DMS79 (cell line): ENCODE measurements around the gene STOM.

Experiments
- DNase-seq: peaks from one replicate; lab custom pipeline; 2025; lab: John Stamatoyannopoulos, UW

Gene STOM

GRCh38 chr9:121371495-121372061, 1.5 kb upstream of the STOM start:
- DNase-seq, result no peak

DNA sequence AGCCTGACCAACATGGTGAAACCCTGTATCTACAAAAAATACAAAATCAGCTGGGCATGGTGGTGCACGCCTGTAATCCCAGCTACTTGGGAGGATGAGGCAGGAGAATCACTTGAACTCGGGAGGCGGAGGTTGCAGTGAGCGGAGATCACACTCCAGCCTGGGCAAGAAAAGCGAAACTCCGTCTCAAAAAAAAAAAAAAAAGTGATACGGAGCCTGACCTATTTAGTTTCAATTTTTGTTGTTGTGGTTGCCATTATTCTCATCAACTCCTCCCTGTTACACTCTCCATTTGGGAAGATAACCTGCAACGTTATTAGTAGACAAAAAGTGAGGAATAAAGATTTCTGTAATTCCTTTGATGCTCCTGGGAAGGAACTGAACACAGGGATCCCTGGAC, 1.3 kb downstream of the STOM start:
- no peak for DNase-seq

- DNase-seq, result no peak
Observed at GRCh38 chr9:121368138-121368522, 1.9 kb downstream of the STOM start.

DNA sequence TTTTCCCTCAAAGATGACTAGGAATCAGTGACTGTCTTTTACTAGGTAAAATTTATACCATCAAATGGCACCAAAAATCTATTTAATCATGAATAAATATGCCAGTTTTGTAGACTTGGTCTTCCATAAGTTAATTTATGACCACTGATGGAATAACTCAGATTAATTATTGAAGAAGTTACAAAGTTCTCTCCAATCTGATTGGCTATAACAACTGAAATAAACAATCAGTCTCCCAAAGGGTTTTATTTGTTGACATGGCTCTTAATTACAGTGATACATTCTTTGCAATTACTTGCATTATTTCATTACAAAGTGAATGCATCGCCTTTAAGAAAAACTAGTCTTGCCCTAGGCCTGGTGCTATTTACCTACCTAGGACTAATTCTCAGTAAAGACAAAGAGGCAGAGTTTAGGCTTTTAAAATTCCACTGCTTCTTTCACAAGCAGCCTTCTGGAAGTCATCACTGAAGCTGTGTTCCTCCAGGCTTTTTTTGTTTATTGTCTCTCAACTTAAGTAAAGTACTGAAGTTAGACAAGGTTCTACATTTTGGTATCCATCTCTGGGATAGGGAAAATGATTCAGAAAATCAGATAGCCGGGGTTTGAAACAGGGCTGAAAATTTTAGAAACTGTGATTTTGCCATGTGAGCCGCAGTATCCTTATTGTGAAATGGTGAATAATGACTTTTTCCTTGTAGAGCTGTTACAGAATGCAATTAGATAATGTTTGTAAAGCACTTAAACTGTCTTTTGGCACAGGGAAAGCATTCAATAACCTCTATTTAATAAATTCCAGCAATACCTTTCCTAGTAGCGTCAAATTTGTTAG, 2.5 kb downstream of the STOM start:
- no peak for DNase-seq

DNA sequence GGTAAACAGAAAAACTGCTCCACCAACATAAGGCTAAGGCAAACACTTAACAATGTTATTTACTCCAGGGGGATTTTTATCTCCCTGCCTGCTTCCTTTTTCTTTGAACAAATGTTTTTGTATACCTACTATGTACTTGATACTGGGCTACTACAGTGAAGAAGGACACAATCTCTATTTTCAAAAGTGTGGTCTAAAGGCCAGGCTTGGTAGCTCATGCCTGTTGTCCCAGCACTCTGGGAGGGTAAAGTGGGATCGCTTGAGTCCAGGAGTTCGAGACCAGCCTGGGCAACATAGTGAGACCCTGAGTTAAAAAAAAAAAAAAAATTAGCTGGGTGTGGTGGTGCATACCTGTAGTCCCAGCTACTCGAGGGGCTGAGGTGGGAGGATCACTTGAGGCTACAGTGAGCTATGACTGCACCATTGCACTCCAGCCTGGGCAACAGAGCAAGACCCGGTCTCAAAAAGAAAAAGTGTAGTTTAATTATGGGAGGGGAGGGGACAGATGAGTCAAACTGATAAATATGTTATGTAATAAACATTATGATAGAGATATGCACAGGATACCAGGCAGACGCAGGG, 3.3 kb downstream of the STOM start:
- DNase-seq, result no peak

DNA sequence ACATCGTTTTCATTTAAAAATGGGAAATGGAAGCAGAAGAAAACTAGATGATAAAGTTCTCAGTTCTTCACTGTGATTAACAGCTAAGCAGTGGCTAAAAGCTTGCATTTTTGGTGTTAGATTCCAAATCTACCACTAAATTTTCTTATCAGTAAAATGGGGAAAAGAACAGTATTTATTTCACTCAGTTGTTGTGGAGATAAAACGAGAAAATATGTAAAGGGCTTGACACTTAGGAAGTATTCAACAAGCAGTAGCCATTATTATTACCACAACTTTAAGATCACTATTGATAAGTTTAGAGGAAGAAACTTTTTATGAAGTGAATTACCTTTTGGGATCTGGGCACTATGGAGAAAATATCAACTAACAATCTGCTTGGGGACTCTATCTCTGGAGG, 4.5 kb downstream of the STOM start:
- DNase-seq, result no peak

- no peak for DNase-seq
Observed at GRCh38 chr9:121364886-121365285, 5.2 kb downstream of the STOM start.

DNA sequence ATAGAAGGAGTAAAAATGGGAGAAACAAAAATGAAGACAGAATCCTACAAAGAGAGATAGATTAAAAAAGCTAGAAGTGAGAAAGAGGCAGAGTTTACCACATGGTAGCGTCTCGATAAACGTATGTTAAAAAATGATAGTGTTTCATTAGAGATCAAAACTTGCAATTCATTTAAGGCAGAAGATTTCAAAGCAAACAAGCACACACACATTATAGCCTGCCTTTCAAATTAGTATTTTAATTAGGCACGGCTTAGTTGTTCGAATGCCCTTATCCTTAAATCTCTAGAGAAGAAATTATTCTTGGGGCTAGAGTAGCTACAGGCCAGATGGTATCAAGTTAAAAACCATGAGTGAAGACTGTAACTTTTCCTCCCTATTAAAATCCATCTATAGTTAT, 6.0 kb downstream of the STOM start:
- DNase-seq, result no peak

GRCh38 chr9:121363622-121363961, 6.5 kb downstream of the STOM start:
- no peak for DNase-seq

DNA sequence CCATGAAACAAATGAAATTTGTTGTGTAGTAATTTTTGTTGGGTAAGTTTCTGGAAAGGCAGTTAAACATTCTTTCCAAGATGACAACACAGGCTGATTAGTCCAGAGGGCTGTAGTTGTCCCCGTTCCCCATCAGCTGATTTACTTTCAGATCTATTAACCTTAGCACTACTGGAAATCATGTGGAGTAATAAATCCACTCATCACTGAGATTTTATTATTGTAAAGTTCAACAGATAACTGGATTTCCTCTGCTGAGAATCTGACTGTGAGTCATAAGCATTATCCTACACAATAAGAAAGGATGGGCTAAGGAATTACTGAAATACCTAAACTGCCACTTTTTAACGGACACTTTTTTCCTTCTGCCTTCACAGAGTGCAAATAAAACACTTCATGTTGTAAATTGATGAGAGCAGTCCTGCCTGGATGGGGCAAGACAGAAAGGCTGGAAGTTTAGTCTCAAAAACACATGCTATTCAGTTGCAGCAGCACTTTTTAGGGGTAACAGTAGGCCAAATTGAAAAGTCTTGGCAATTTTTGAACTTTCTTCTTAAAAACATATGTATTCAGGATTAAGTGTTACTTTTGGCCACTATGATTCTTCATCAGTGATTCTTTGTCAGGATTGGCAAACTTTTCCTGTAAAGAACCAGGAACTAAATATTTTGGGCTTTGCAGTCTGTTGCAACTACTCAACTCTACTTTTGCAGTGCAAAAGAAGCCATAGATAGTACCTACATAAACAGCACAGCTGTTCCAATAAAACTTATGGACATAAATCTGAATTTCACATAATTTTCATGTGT, 7.0 kb downstream of the STOM start:
- no peak for DNase-seq

- DNase-seq, result no peak
Observed at GRCh38 chr9:121360601-121361374, 9.3 kb downstream of the STOM start.

DNA sequence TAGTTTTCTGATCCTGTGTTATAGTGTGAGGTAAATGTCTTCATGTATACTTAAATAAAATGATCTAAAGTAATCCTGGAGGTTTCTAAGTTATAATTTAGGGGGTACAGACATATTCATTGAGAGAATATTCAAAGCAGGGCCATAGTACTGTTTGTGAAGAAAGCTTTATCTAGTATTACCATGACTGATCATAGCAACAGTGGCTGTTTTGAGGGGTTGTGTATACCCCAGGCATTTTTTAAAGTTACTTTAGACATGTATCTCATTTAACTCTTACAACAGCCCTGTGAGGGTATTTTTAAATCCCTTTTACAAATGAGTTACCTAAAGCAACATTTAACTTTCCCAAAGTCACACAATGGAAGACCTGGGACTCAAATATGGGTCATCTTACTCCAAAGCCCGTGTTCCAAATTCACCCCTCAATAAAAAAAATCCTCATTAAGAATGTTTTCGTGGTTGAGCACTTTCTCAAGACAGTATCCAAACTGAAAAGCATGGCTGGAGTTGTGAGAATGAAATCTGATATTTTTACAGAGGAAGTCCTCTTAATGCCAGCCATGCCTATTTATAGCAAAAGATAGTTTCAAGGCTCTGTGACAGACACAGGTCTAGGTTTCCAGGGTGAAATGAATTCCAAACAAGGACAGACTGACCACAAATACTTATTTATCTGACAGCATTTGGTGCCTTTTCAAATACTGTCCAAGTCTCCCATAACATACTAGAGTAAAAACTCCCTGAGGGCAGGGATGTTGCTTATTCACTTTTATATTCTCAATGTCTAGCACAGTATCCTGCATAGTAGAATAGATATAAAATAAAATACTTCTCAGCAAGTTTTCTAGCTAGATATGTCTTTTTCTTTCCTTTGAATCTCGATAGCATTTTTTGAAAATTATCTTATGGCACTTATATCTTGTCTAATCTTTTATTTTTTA, 10.4 kb downstream of the STOM start:
- no peak for DNase-seq

- no peak for DNase-seq
Observed at GRCh38 chr9:121358751-121359150, 11.3 kb downstream of the STOM start.

DNA sequence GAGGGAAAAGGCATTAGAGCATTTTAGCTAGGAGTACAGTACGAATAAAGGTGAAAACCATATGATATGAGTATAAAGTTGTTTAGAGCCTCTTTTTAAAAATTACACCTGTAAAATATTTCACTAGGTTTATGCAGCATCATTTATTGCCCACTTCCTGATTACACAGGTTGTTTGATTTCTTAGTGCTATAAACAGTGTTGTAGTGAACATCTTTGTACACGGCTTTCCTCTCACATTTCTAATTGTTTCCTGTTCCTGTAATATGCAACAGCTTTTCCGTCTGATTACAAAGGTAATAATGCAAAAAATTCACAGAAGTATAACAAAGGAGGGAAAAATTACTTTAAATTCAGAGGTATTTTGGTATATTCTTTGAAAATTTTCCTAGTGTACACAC, 13.0 kb downstream of the STOM start:
- no peak for DNase-seq

- no peak for DNase-seq
Observed at GRCh38 chr9:121354762-121355161, 15.3 kb downstream of the STOM start.

- DNase-seq, result no peak
Observed at GRCh38 chr9:121354141-121354540, 15.9 kb downstream of the STOM start.

DNA sequence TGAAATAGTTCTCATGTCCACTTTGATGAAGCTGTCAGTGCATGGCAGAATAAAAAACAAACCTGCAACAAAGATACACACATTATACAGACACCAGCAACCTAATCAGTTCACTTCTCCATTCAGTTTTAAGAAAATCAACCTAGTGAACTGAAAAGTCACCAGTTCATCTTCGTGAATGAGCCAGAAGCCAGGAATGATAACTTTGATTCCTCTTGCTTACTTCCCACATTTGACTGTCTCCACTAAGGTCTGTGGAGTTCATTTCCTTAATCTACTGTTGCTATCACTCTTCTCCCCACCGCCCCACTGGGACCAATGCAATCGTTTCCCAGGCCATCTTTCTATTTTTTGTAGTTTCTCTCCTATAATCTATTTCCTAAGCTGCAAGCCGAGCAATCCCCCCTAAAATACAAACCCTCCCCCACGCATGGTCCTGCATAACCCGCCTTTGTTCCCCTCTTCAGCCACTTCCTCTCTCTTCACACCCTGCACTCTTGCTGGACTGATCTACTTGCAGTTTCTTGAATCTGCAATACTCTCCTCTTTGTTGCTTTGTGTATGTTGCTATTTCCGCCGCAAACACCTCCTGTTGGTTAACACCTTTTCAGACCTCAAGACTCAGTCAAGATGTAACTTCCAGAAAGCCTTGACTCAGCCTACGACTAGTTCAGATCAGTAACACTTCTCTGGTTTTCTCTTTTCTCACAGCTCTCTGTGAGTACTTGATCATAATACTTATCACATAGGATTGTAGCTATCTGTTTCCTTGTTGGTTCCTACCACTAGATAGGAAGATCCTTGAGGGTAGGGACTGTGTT, 16.6 kb downstream of the STOM start:
- DNase-seq, result no peak

DNA sequence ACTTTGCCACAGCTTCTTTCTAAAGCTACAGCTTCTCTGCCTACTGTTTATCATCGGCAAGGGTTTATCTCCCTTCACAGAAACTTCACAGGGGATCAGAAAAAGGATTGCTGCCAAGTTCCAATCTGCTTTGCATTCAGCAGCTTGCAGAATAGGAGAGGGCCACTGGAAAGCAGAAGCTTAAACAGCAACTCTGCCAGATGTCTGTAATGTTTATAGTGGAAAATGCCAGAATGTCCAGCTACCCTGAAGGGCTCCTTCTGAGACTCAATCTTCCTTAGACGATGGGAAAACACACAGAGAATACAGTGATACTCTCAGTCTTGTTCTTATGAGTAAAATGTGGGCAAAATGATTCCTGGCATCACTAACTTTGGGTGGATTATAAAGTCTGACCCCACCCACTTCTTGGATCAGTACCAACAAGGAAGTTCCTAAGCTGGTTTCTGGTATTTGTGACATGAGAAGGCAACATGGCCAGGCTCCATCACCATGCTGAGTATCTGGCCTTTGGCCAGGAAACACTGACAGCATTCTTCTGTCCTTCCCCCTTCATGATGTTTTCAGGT, 19.0 kb downstream of the STOM start:
- DNase-seq, result peak; percentile 65

DNA sequence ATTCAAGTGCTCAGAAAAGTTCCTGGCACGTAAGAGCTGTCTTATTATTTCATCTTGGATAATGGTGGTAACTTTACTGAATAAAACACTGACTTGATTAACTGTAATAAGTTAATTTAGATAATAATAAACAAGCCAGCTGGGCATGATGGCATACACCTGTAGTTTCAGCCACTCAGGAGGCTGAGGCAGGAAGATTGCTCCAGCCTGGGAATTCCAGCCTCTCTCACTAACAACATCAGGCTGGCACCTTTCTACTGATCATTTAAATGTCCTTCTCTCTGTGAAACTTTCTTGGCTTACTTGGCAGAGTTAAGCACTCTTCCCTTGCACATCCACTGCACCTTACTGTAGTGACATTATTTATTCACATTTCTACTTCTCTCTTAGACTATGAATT, 20.0 kb downstream of the STOM start:
- DNase-seq, result no peak

- no peak for DNase-seq
Observed at GRCh38 chr9:121349009-121349408, 21.0 kb downstream of the STOM start.
